22Rv1 (cell line): Measurements from ENCODE around the gene SDK1.

Source experiments
- H3K27ac ChIP-seq: fragments of 450-650 bp; 2 replicates; pipeline ENCODE4 v1.5.1; 2017
- ZFX ChIP-seq: fragments of 450-650 bp; IDR thresholded peaks from 2 replicates; pipeline ENCODE4 v1.6.1; 2017; ENCODE audit warnings: antibody characterized with exemption, borderline replicate concordance
- TF ChIP-seq, protein P1 (sequence below): fragments of 450-650 bp; IDR thresholded peaks from 2 replicates; pipeline ENCODE4 v1.5.1; 2017; ENCODE audit warnings: mild to moderate bottlenecking

The SDK1 gene

DNA sequence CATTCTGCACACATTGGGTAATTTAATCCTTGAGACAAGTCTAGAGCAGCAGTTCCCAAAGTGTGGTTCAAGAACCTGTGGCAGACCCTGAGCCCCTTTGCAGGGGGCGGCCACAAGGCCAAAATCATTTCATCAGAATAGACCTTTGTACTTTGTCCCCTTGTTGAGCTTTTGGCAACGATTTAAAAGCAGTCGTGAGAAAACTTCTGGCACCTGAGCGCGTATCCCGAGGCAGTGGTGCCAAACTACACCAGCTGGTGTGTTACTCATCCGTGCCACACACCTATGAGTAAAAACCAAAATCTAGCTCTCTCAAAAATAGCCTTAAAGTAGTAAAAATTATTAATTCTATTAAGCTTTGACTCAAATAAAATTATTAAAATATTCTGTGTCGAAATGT, 306.8 kb downstream of the SDK1 start:
- no peak overlapping the region for H3K27ac ChIP-seq
- TF ChIP-seq, protein P1, sequence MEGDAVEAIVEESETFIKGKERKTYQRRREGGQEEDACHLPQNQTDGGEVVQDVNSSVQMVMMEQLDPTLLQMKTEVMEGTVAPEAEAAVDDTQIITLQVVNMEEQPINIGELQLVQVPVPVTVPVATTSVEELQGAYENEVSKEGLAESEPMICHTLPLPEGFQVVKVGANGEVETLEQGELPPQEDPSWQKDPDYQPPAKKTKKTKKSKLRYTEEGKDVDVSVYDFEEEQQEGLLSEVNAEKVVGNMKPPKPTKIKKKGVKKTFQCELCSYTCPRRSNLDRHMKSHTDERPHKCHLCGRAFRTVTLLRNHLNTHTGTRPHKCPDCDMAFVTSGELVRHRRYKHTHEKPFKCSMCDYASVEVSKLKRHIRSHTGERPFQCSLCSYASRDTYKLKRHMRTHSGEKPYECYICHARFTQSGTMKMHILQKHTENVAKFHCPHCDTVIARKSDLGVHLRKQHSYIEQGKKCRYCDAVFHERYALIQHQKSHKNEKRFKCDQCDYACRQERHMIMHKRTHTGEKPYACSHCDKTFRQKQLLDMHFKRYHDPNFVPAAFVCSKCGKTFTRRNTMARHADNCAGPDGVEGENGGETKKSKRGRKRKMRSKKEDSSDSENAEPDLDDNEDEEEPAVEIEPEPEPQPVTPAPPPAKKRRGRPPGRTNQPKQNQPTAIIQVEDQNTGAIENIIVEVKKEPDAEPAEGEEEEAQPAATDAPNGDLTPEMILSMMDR: no peak
- no peak for TF ChIP-seq ZFX

DNA sequence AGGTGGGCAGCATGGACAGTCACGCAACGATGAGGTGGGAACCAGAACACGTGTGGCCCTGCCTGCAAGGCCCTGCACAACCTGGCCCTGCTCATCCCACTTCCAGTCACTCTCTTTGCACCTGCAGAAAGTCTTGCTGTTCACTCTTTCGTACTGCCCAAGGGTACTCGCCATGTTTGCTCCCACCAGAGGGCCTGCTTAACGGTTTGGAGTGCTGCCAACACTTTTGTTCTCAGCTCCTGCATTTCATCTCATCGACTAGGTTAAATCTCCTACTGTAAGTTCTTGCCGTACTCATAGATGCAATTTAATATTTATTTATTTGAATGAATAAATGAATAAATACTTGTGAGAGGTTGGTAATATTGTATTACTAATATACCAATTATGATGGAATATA, 315.3 kb downstream of the SDK1 start:
- no peak overlapping the region for H3K27ac ChIP-seq

DNA sequence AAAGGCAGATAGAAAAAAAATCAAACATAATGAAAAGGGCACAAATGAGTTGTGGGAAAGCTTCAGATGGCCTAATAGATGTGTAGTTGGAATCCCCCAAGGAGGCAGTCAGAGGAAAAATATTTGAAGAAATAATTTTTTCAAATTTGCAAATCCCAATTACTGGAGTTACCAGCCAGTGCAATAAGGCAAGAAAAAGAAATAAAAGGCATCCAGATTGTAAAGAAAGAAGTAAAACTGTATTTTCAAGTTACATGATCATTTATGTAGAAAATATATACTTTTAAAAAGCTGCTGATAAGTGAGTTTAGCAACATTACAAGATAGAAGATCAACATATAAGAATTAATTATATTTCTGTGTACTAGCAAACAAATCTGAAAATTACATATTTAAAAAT, 329.0 kb downstream of the SDK1 start:
- H3K27ac ChIP-seq: no peak overlapping the region
- no peak for TF ChIP-seq ZFX
- TF ChIP-seq, protein P1: no peak

More for the DNA sequence above, 315.3 kb downstream of the SDK1 start:
- TF ChIP-seq, protein P1: no peak
- TF ChIP-seq ZFX: no peak

DNA sequence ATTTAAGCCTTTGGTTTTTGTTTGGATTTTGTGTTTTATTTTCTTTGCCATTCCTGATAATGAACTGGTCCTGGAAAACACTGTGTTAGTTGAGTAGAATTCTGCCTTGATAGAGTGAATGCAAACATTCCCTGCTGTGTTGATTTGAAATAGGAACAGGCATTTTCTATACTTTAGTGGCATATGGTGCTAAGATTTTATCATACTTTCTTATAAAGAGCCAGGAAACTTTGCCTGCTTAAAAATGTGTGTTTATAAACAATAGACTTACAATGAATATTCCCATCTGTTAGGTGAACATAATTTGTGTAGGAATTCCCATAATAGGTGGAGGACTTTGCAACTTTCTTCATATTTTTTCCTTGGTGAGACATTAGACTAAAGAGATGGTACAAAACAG, 333.3 kb downstream of the SDK1 start:
- no peak overlapping the region for H3K27ac ChIP-seq
- TF ChIP-seq ZFX: no peak
- TF ChIP-seq, protein P1: no peak

DNA sequence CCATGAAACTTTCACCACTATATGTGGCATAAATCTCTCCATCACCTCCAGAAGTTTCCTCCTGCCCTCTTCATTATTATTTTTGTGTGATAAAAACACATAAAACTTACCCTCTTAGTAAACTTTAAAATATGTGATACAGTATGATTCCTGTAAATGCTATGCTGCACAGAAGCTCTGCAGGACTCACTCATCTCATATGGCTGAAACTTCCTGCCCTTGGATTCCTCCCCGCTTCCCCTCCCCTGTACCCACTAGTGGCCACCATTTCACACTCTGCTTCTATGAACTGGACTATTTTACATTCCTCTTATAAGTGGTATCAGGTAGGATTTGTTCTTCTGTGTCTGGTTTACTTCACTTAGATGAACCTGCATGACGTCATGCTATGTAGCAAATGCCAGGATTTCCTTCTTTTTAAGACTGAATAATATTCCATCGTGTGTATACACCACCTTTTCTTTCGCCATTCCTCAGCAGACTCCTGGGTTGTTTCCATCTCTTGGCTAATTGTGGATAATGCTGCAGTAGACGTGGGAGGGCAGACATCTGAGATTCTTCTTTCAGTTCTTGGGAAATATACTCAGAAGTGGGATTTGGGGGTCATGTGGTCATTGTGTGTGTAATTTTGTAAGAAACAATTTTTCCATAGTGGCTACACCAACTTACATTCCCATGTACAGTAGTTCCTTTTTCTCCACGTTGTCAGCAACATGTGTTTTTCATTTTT, 335.2 kb downstream of the SDK1 start:
- TF ChIP-seq ZFX: no peak
- TF ChIP-seq, protein P1: 0 out of 2 replicates have a peak, but pooled peaks have one; percentile 3
- H3K27ac ChIP-seq: no peak overlapping the region

DNA sequence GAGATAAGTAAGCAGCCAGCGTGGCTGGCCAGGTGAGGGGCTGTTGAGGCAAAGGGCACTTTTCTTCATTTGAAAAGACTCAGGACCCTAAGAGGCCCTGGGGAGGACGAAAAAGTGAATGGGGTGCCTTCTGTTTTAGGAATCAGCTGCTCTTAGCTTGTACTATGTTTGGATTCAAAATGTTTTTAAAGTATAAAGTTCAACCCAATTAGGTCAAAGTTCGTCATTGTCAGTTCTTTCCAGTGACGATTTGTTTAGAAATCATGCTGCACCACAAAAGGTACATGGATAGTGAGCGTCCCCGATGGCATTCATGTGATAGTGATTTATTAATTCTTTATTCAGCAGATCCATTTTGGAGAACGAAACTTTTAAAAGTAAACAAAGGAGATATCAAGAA, 338.2 kb downstream of the SDK1 start:
- TF ChIP-seq, protein P1: no peak
- TF ChIP-seq ZFX: no peak
- H3K27ac ChIP-seq: no peak overlapping the region

DNA sequence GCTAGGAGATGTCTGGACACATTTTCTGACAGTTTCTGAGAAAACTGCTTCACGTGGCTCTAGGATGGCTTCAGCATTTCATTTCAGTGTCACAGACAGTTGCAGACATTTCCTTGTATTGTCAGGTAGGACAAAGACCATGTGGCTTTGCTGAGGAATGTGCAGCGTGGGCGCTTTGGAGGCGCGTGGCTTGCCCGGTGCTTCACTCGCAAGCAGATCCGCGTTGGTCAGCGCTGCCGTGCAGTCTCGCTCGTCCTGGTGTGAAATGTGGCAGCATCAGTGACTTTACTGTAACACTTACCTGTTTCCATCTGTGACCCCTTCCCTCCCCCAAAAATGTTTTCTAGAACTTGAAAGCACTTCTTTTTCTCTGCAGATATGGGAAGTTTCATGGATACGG, 340.5 kb downstream of the SDK1 start:
- H3K27ac ChIP-seq: no peak overlapping the region
- TF ChIP-seq ZFX: no peak
- TF ChIP-seq, protein P1: no peak
